Adrenal gland (tissue), 12 donors: ENCODE measurements around the gene CD244. TPM values are rescaled to one million over a fixed set of nuclear protein-coding genes. Genes with fewer than 3 reads are reported as not detected.
"Not testable (repeated sequence)": the region's sequence is repeated elsewhere in the genome, so short reads cannot be mapped to it uniquely, and the experiment has no call there.

Experiments used
- DNase-seq, 7 donors: peaks; one replicate each; pipeline ENCODE4 v3.0.0-alpha.2; 2019 to 2020
- H3K27ac ChIP-seq, 5 donors: fragments of 200-600 bp; sonication (generic) in 4 of 5; 1 replicate in 3 of 5; 2 replicates in 2 of 5; pipeline versions ENCODE4 v1.5.1 to v1.8.0; 2016 to 2020; ENCODE audit warnings: mild to moderate bottlenecking in 1 of 5
- H3K27me3 ChIP-seq: fragments of 200-600 bp; 2 replicates; pipeline ENCODE4 v1.8.0; 2021
- H3K36me3 ChIP-seq, 2 donors: fragments of 200-600 bp; replicated peaks in 1 of 2; 1 replicate in 1 of 2; 2 replicates in 1 of 2; pipeline versions ENCODE4 v1.5.1 to v1.8.0; 2018 to 2022
- H3K4me1 ChIP-seq, 2 donors: fragments of 200-600 bp; replicated peaks in 1 of 2; 1 replicate in 1 of 2; 2 replicates in 1 of 2; pipeline versions ENCODE4 v1.5.1 to v1.8.0; 2018 to 2021
- H3K4me3 ChIP-seq, 4 donors: fragments of 200-600 bp; sonication (generic) in 3 of 4; one replicate each; pipeline ENCODE4 v1.5.1; 2016 to 2018
- H3K9me3 ChIP-seq, 3 donors: fragments of 200-600 bp; sonication (generic) in 1 of 3; replicated peaks in 1 of 3; 1 replicate in 2 of 3; 2 replicates in 1 of 3; pipeline versions ENCODE4 v1.5.1 to v1.8.0; 2016 to 2021
- CTCF ChIP-seq, 6 experiments: fragments of 450-650 bp in 4 of 6; fragments of 200-600 bp in 2 of 6; sonication (generic) in 1 of 6; IDR thresholded peaks; 1 replicate in 5 of 6; 2 replicates in 1 of 6; pipeline versions ENCODE4 v1.5.1 to v1.8.0; 2016 to 2021; ENCODE audit warnings: antibody characterized with exemption in 6 of 6, mild to moderate bottlenecking in 2 of 6, moderate library complexity in 1 of 6
- POLR2A ChIP-seq, 2 donors: fragments of 450-650 bp; IDR thresholded peaks; one replicate each; pipeline ENCODE4 v1.6.1; 2017; ENCODE audit warnings: antibody characterized with exemption in 2 of 2, mild to moderate bottlenecking in 2 of 2, moderate library complexity in 1 of 2
- WGBS, 4 donors: extraction: QIAGEN DNeasy Blood & Tissue Kit in 2 of 4; methylation state at CpG; one replicate each; pipeline versions ENCODE4 v1.1.5 to v1.1.7; 2013 to 2017; 5-methylcytosine and 5-hydroxymethylcytosine counted together
- intact Hi-C, 2 donors: fragments of 100-400 bp; cut with DNase I; formaldehyde crosslinking; loops; one replicate each; pipeline versions ENCODE4 v1.14.1 to v1.15.0; 2022 to 2023
- polyA plus RNA-seq, 3 donors: library from polyadenylated mRNA; stranded (reverse); fragments of 200-250 nt in 2 of 3; fragments of 350-450 nt in 1 of 3; fragmentation: Illumina TruSeq in 1 of 3; extraction: RNeasy Lipid Tissue Mini Kit (QIAGEN cat#74804) in 1 of 3; gene quantifications; one replicate each; pipeline ENCODE4 v1.2.3, GENCODE V29; 2013 to 2014
- total RNA-seq, 9 donors: library from RNA; depleted of rRNA in 4 of 9; stranded (reverse); fragments of >200 nt in 4 of 9; fragments of 120-200 nt in 1 of 9; fragmentation: NEBNext Ultra II Directional in 1 of 9; extraction: Animal tissue kit (Norgen Biotek cat#: 25700) in 1 of 9; gene quantifications; one replicate each; pipeline versions ENCODE4 v1.1.0 to v1.2.4, GENCODE V29; 2013 to 2023
- donor health status: healthy with polysubstance abuse.
- donor health status: Bipolar disorder and iron deficiency.
- donor health status: DM: yes; HTN: yes; CAD: no.
- donor health status: DM: no; HTN: no; CAD: no.
- donor health status: DM: no; HTN: no; CAD: no.
- donor health status: DM: yes; HTN: yes; CAD: no.

The CD244 gene
- total and polyA plus RNA-seq, 12 donors = 0.15 to 1.4 (median 0.28) TPM; not detected in 1

- Histone ChIP-seq H3K9me3 (no peaks in the 10 kb centered on the region), H3K27ac (no peak overlapping the region), H3K36me3 (no peaks in the 10 kb centered on the region), H3K4me1 (no peaks in the 10 kb centered on the region), H3K4me3 (no peak overlapping the region), H3K27me3 (no peaks in the 10 kb centered on the region)
- 89 to 94% (median 92%) methylated on average over 10 to 11 of the region's 11 CpGs for WGBS, 4 donors
- no peak for TF ChIP-seq CTCF (IDR thresholded peaks at IDR 0.05)
- no peak for TF ChIP-seq POLR2A (IDR thresholded peaks at IDR 0.05)
- intact Hi-C loops = no loop called here
- DNase-seq = no peak
Measured at GRCh38 chr1:160789051-160789701, 73.5 kb downstream of the CD244 start.

- DNase-seq, intact Hi-C loops, H3K4me1 ChIP-seq, H3K27me3 ChIP-seq, H3K27ac ChIP-seq, H3K4me3 ChIP-seq, H3K36me3 ChIP-seq, H3K9me3 ChIP-seq: not testable (repeated sequence)
- WGBS, 4 donors = 84 to 92% (median 87%) methylated on average over 18 to 22 of the region's 25 CpGs
Measured at GRCh38 chr1:160782988-160783765, 79.5 kb downstream of the CD244 start.

- no peak for DNase-seq
- intact Hi-C loops = no loop called here
- Histone ChIP-seq H3K36me3 (no peaks in the 10 kb centered on the region), H3K27me3 (no peaks in the 10 kb centered on the region), H3K9me3 (no peaks in the 10 kb centered on the region), H3K4me3 (no peak overlapping the region), H3K4me1 (no peaks in the 10 kb centered on the region), H3K27ac (no peak overlapping the region)
- no peak for TF ChIP-seq POLR2A (IDR thresholded peaks at IDR 0.05)
- TF ChIP-seq CTCF (IDR thresholded peaks at IDR 0.05) = no peak
- WGBS, 4 donors = 68 to 85% (median 73%) methylated on average over 9 of the region's 9 CpGs
Measured at GRCh38 chr1:160781914-160782689, 80.6 kb downstream of the CD244 start.

- no peak for TF ChIP-seq CTCF (IDR thresholded peaks at IDR 0.05)
- TF ChIP-seq POLR2A (IDR thresholded peaks at IDR 0.05) = no peak
- H3K9me3 ChIP-seq = no peaks in the 10 kb centered on the region
- no peaks in the 10 kb centered on the region for H3K27me3 ChIP-seq
- H3K4me1 ChIP-seq = no peaks in the 10 kb centered on the region
- 78 to 88% (median 82%) methylated on average over 8 of the region's 8 CpGs for WGBS, 4 donors
- H3K36me3 ChIP-seq = no peaks in the 10 kb centered on the region
- no peak overlapping the region for H3K4me3 ChIP-seq
- H3K27ac ChIP-seq = no peak overlapping the region
- no peak for DNase-seq
- intact Hi-C loops = no loop called here
Measured at GRCh38 chr1:160781186-160781766, 81.4 kb downstream of the CD244 start.
